SK-N-MC (cell line): ENCODE results near the gene PCNT.

Source experiments
- EZH2 ChIP-seq: fragments of 200-600 bp; sonication (generic); IDR thresholded peaks from one replicate; pipeline ENCODE4 v1.6.1; 2017; ENCODE audit warnings: antibody characterized with exemption
- FOXP2 ChIP-seq: optimal IDR thresholded peaks from 2 replicates; pipeline ENCODE3; 2011; ENCODE audit warnings: mild to moderate bottlenecking, moderate library complexity; ENCODE audit not compliant: insufficient read depth; ENCODE audit errors: extremely low read length, control extremely low read depth
- POLR2AphosphoS5 ChIP-seq: IDR thresholded peaks from 2 replicates; pipeline ENCODE4 v1.6.1; 2012; ENCODE audit warnings: mild to moderate bottlenecking, low read depth, low read length, borderline replicate concordance

DNA sequence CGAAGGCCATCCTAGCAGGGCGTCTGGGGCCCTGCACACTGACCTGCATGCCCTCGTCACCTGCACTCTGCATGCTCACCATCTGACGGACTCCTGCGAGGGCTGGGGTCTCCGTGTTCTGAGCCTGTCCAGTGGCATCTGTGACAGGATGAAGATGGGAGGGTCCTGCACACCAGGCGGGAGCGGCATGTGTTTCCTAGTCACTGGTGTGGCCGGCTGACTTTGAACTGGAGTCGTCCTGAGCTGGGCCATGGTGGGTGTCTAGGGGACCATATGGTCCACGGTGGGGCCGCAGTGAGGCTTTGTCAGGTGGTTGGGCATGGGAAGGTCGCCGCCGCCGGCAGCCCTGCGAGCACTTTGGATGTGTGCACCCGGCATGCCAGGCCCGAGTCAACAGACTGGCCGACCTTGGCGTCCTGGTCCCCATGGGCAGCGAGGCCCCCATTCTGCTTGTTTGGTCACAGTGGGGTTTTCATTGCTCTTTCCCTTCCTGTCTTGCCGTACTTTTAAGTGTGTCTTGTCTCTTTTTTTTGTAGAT lies 118.1 kb downstream of the PCNT start:
- TF ChIP-seq POLR2AphosphoS5 (no peak), EZH2 (no peak), FOXP2 (no peak)
